DND-41 (cell line): ENCODE data around the gene CEP131.

Experiments
- ATAC-seq: fragments of 200-7000 bp; cut with Tn5 transposase; 3 replicates; pipeline ENCODE4 v1.9.1; 2021; ENCODE audit warnings: low read depth; ENCODE audit not compliant: insufficient read depth
- DNase-seq: peaks from one replicate; pipeline ENCODE4 v3.0.0-alpha.2; 2020
- H2AFZ ChIP-seq: 2 replicates; pipeline ENCODE4 v1.6.0; 2012; ENCODE audit warnings: low read depth, low read length
- H3K27ac ChIP-seq: 2 replicates; pipeline ENCODE4 v1.5.1; 2012; ENCODE audit warnings: low read length, inconsistent platforms
- H3K27me3 ChIP-seq: fragments of 200-600 bp; sonication (generic); 2 replicates; pipeline ENCODE4 v1.6.0; 2012; ENCODE audit warnings: low read length, mild to moderate bottlenecking, inconsistent platforms; ENCODE audit not compliant: insufficient read depth, poor library complexity
- H3K36me3 ChIP-seq: 2 replicates; pipeline ENCODE4 v1.5.1; 2012; ENCODE audit warnings: low read length, inconsistent platforms; ENCODE audit not compliant: insufficient read depth
- H3K4me1 ChIP-seq: 2 replicates; pipeline ENCODE4 v1.5.1; 2012; ENCODE audit warnings: mild to moderate bottlenecking, low read length; ENCODE audit not compliant: insufficient read depth
- H3K4me2 ChIP-seq: 2 replicates; pipeline ENCODE4 v1.6.0; 2012; ENCODE audit warnings: mild to moderate bottlenecking, moderate library complexity, low read length, inconsistent platforms; ENCODE audit not compliant: insufficient read depth
- H3K4me3 ChIP-seq, 2 experiments: fragments of 200-600 bp in 1 of 2; shearing (Covaris generic) in 1 of 2; 2 replicates each; pipeline ENCODE4 v1.5.1; 2012 to 2016; ENCODE audit warnings: inconsistent platforms in 2 of 2, low read length in 2 of 2, mild to moderate bottlenecking in 2 of 2, low read depth in 1 of 2, moderate library complexity in 1 of 2
- H3K79me2 ChIP-seq: 2 replicates; pipeline ENCODE4 v1.6.0; 2012; ENCODE audit warnings: low read length, inconsistent platforms; ENCODE audit not compliant: insufficient read depth
- H3K9ac ChIP-seq: 2 replicates; pipeline ENCODE4 v1.6.0; 2012; ENCODE audit warnings: low read depth, mild to moderate bottlenecking, inconsistent platforms, low read length, moderate library complexity
- H3K9me3 ChIP-seq: 2 replicates; pipeline ENCODE4 v1.5.1; 2012; ENCODE audit warnings: low read length, moderate library complexity, mild to moderate bottlenecking, inconsistent platforms; ENCODE audit not compliant: insufficient read depth, severe bottlenecking
- H4K20me1 ChIP-seq: 2 replicates; pipeline ENCODE4 v1.6.0; 2012; ENCODE audit warnings: low read length; ENCODE audit not compliant: insufficient read depth
- CTCF ChIP-seq: IDR thresholded peaks from 2 replicates; pipeline ENCODE4 v1.5.1; 2012; ENCODE audit warnings: borderline replicate concordance, low read length, moderate library complexity, mild to moderate bottlenecking; ENCODE audit not compliant: poor library complexity, severe bottlenecking; ENCODE audit errors: extremely low read depth
- EZH2 ChIP-seq: IDR thresholded peaks from 3 replicates; pipeline ENCODE4 v1.6.1; 2012; ENCODE audit warnings: borderline replicate concordance, low read depth, mild to moderate bottlenecking, moderate library complexity, low read length, inconsistent platforms; ENCODE audit not compliant: severe bottlenecking

Gene CEP131

GRCh38 chr17:81208651-81209050, 14.1 kb downstream of the CEP131 start:
- Histone ChIP-seq H3K27me3 (no peaks in the 10 kb centered on the region), H3K4me1 (no peaks in the 10 kb centered on the region), H3K9me3 (no peaks in the 10 kb centered on the region), H3K36me3 (peaks cover 42% of the 10 kb centered on the region), H3K27ac (no peak overlapping the region), H2AFZ (no peak overlapping the region), H3K4me2 (no peak overlapping the region), H4K20me1 (peaks cover 28% of the 10 kb centered on the region), H3K9ac (no peak overlapping the region), H3K79me2 (peaks cover 6% of the 10 kb centered on the region), H3K4me3 (no peak overlapping the region)
- TF ChIP-seq CTCF, result no peak
- TF ChIP-seq EZH2, result no peak
- ATAC-seq (no peak), DNase-seq (no peak)

- no peak for TF ChIP-seq CTCF
- no peak for TF ChIP-seq EZH2
- H3K27me3 ChIP-seq, result no peaks in the 10 kb centered on the region
- peak; percentile 53 for DNase-seq
- H3K4me2 ChIP-seq, result no peak overlapping the region
- peaks cover 26% of the 10 kb centered on the region for H4K20me1 ChIP-seq
- H3K36me3 ChIP-seq, result peaks cover 49% of the 10 kb centered on the region
- no peak overlapping the region for H2AFZ ChIP-seq
- H3K27ac ChIP-seq, result no peak overlapping the region
- no peak overlapping the region for H3K4me3 ChIP-seq
- H3K9ac ChIP-seq, result no peak overlapping the region
- H3K9me3 ChIP-seq, result no peaks in the 10 kb centered on the region
- peaks cover 3% of the 10 kb centered on the region; the same call in 1 of the 2 replicates for H3K79me2 ChIP-seq
- no peaks in the 10 kb centered on the region for H3K4me1 ChIP-seq
- ATAC-seq, result peak; percentile 73
Observed at GRCh38 chr17:81207610-81208581, 14.9 kb downstream of the CEP131 start.

- no peak overlapping the region for H3K4me3 ChIP-seq
- no peak overlapping the region for H3K9ac ChIP-seq
- H3K9me3 ChIP-seq, result no peaks in the 10 kb centered on the region
- no peak overlapping the region for H3K27ac ChIP-seq
- no peaks in the 10 kb centered on the region for H3K27me3 ChIP-seq
- no peaks in the 10 kb centered on the region for H3K4me1 ChIP-seq
- no peaks in the 10 kb centered on the region for H3K79me2 ChIP-seq
- no peak overlapping the region for H2AFZ ChIP-seq
- TF ChIP-seq EZH2 (no peak), CTCF (no peak)
- no peak for ATAC-seq
- no peak for DNase-seq
- peaks cover 51% of the 10 kb centered on the region for H3K36me3 ChIP-seq
- H4K20me1 ChIP-seq, result peaks cover 20% of the 10 kb centered on the region; the same call in 1 of the 2 replicates
- H3K4me2 ChIP-seq, result no peak overlapping the region
Observed at GRCh38 chr17:81206657-81207056, 16.1 kb downstream of the CEP131 start.
